Duodenal mucosa (tissue), 2 donors: ENCODE data around the gene BRINP3.

Experiments
- H3K27ac ChIP-seq: one replicate; pipeline ENCODE4 v1.7.0; 2013; ENCODE audit warnings: low read depth, low read length
- H3K27me3 ChIP-seq, 2 donors: one replicate each; pipeline ENCODE4 v1.7.0; 2013; ENCODE audit warnings: low read length in 2 of 2, control low read depth in 1 of 2; ENCODE audit not compliant: insufficient read depth in 2 of 2, control insufficient read depth in 1 of 2
- H3K36me3 ChIP-seq, 2 donors: one replicate each; pipeline ENCODE4 v1.7.0; 2013; ENCODE audit warnings: low read length in 2 of 2, control low read depth in 1 of 2; ENCODE audit not compliant: insufficient read depth in 2 of 2, control insufficient read depth in 1 of 2
- H3K4me1 ChIP-seq, 2 donors: one replicate each; pipeline ENCODE4 v1.7.0; 2013; ENCODE audit warnings: low read length in 2 of 2, control low read depth in 1 of 2; ENCODE audit not compliant: insufficient read depth in 2 of 2, control insufficient read depth in 1 of 2
- H3K4me3 ChIP-seq, 2 donors: one replicate each; pipeline ENCODE4 v1.7.0; 2013; ENCODE audit warnings: low read length in 2 of 2, low read depth in 1 of 2
- H3K9ac ChIP-seq, 2 donors: one replicate each; pipeline ENCODE4 v1.7.0; 2013; ENCODE audit warnings: low read length in 2 of 2, low read depth in 1 of 2
- H3K9me3 ChIP-seq, 2 donors: one replicate each; pipeline ENCODE4 v1.7.0; 2013; ENCODE audit warnings: low read length in 2 of 2, control low read depth in 1 of 2; ENCODE audit not compliant: control insufficient read depth in 1 of 2

Gene BRINP3

GRCh38 chr1:190456129-190456528 is 21.5 kb downstream of the BRINP3 start:
- H3K4me3 ChIP-seq: no peak overlapping the region
- no peaks in the 10 kb centered on the region for H3K27me3 ChIP-seq
- no peaks in the 10 kb centered on the region for H3K4me1 ChIP-seq
- no peaks in the 10 kb centered on the region for H3K36me3 ChIP-seq
- H3K27ac ChIP-seq: no peak overlapping the region
- H3K9me3 ChIP-seq: no peaks in the 10 kb centered on the region
- no peak overlapping the region for H3K9ac ChIP-seq

- H3K9ac ChIP-seq: no peak overlapping the region
- H3K4me1 ChIP-seq: no peaks in the 10 kb centered on the region
- no peak overlapping the region for H3K4me3 ChIP-seq
Observed at GRCh38 chr1:190455631-190456030, 22.0 kb downstream of the BRINP3 start.

GRCh38 chr1:190453550-190453949 is 24.1 kb downstream of the BRINP3 start:
- Histone ChIP-seq H3K9me3 (no peaks in the 10 kb centered on the region), H3K36me3 (no peaks in the 10 kb centered on the region), H3K27me3 (no peaks in the 10 kb centered on the region), H3K4me3 (no peak overlapping the region), H3K9ac (no peak overlapping the region), H3K27ac (no peak overlapping the region), H3K4me1 (no peaks in the 10 kb centered on the region)

More at GRCh38 chr1:190455631-190456030, 22.0 kb downstream of the BRINP3 start:
- Histone ChIP-seq H3K27me3 (no peaks in the 10 kb centered on the region), H3K36me3 (no peaks in the 10 kb centered on the region), H3K27ac (no peak overlapping the region), H3K9me3 (no peaks in the 10 kb centered on the region)

- Histone ChIP-seq H3K9me3 (no peaks in the 10 kb centered on the region), H3K27ac (no peak overlapping the region), H3K36me3 (no peaks in the 10 kb centered on the region), H3K27me3 (no peaks in the 10 kb centered on the region), H3K4me3 (no peak overlapping the region), H3K4me1 (no peaks in the 10 kb centered on the region), H3K9ac (no peak overlapping the region)
Observed at GRCh38 chr1:190452272-190452848, 25.3 kb downstream of the BRINP3 start.

GRCh38 chr1:190444464-190444863 is 33.2 kb downstream of the BRINP3 start:
- Histone ChIP-seq H3K27me3 (no peaks in the 10 kb centered on the region), H3K9ac (no peak overlapping the region), H3K4me3 (no peak overlapping the region), H3K27ac (no peak overlapping the region), H3K9me3 (no peaks in the 10 kb centered on the region), H3K4me1 (no peaks in the 10 kb centered on the region), H3K36me3 (no peaks in the 10 kb centered on the region)

DNA sequence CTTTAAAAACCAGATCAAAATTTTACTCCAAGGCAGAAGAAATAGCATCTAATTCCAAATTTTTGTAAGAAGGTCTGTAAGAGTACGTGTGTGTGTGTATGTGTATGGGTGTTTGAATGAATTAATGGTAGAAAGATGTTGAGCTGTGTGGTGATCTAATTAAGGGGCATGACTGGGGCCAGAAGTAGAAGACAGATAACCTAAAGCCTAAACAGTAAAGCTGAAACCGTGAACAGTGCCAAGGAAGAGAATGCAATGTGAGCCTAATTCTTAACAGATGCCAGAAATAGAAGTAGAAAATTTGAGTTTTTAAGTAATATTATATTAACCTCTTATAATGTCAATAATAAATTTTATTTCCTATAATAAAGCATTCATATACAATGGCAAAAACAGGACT is 38.2 kb downstream of the BRINP3 start:
- Histone ChIP-seq H3K36me3 (no peaks in the 10 kb centered on the region), H3K9ac (no peak overlapping the region), H3K27ac (no peak overlapping the region), H3K4me3 (no peak overlapping the region), H3K9me3 (no peaks in the 10 kb centered on the region), H3K4me1 (no peaks in the 10 kb centered on the region), H3K27me3 (no peaks in the 10 kb centered on the region)

DNA sequence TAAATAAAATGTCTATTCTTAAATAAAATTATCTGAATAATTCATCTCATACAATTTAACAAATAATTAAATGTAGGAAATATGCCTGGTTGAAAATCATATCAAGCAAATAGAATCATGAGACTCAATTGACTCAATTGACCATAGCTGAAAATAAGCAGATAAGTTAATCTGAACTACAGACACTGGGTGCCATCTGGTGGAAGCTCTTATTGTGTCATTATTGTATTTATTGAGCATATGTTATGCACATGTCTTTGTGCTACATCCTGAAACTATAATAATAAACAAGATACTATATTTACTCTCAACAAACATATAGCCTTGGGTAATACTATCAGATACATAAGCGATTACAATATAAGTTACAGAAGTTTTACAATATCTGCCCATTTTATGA is 41.0 kb downstream of the BRINP3 start:
- Histone ChIP-seq H3K36me3 (no peaks in the 10 kb centered on the region), H3K9ac (no peak overlapping the region), H3K27ac (no peak overlapping the region), H3K27me3 (no peaks in the 10 kb centered on the region), H3K4me3 (no peak overlapping the region), H3K9me3 (no peaks in the 10 kb centered on the region), H3K4me1 (no peaks in the 10 kb centered on the region)

- Histone ChIP-seq H3K36me3 (no peaks in the 10 kb centered on the region), H3K4me1 (no peaks in the 10 kb centered on the region), H3K9me3 (no peaks in the 10 kb centered on the region), H3K27me3 (no peaks in the 10 kb centered on the region), H3K27ac (no peak overlapping the region), H3K4me3 (no peak overlapping the region), H3K9ac (no peak overlapping the region)
Observed at GRCh38 chr1:190429932-190430331, 47.7 kb downstream of the BRINP3 start.

GRCh38 chr1:190429141-190429540 is 48.5 kb downstream of the BRINP3 start:
- H3K9ac ChIP-seq: no peak overlapping the region
- H3K4me3 ChIP-seq: no peak overlapping the region
- H3K4me1 ChIP-seq: no peaks in the 10 kb centered on the region
- H3K27me3 ChIP-seq: no peaks in the 10 kb centered on the region
- no peak overlapping the region for H3K27ac ChIP-seq
- H3K36me3 ChIP-seq: no peaks in the 10 kb centered on the region
- no peaks in the 10 kb centered on the region for H3K9me3 ChIP-seq

GRCh38 chr1:190416239-190416638 is 61.4 kb downstream of the BRINP3 start:
- Histone ChIP-seq H3K4me1 (no peaks in the 10 kb centered on the region), H3K36me3 (no peaks in the 10 kb centered on the region), H3K4me3 (no peak overlapping the region), H3K9me3 (no peaks in the 10 kb centered on the region), H3K27ac (no peak overlapping the region), H3K27me3 (no peaks in the 10 kb centered on the region), H3K9ac (no peak overlapping the region)

DNA sequence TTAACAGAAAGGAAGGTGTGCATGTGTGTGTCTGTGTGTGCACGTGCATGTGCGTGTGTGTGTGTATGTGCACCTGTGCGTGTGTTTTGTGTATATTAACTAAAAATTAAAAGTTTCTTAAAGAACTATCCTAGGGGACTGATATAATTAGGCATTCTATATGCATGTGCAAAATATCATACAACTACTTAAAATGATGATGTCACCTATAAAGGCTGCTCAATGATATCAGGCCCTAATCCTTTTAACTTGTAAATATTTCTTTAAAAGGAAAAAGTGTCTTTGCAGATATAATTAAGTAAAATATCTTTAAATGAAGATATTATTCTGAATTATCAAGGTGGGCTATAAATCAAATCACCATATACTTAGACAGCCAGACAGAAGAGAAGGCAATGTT is 64.5 kb downstream of the BRINP3 start:
- H3K9me3 ChIP-seq: no peaks in the 10 kb centered on the region
- H3K9ac ChIP-seq: no peak overlapping the region
- no peak overlapping the region for H3K4me3 ChIP-seq
- H3K36me3 ChIP-seq: no peaks in the 10 kb centered on the region
- H3K4me1 ChIP-seq: no peaks in the 10 kb centered on the region
- H3K27me3 ChIP-seq: no peaks in the 10 kb centered on the region
- H3K27ac ChIP-seq: no peak overlapping the region
